Raji (cell line): ENCODE measurements around the gene NELL2.

Source experiments
- POLR2A ChIP-seq: IDR thresholded peaks from 2 replicates; pipeline ENCODE4 v1.6.1; 2011; ENCODE audit warnings: low read depth, low read length, control low read depth; ENCODE audit not compliant: insufficient read depth

Gene NELL2

DNA sequence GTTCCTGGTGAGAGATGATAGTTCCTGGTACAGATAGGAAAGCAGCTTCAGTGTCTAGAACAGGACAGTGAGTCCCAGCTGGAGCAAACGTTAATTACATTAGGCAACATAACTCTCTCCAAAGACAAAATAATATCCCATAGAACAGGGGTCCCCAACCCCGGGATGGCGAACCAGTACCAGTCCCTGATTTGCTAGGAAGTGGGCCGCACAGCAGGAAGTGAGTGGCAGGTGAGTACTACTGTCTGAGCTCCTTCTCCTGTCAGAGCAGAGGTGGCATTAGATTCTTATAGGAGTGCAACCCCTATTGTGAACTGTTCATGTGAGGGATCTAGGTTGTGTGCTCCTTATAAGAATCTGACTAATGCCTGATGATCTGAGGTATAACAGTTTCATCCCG lies 204.1 kb downstream of the NELL2 start:
- TF ChIP-seq POLR2A: no peak

- no peak for TF ChIP-seq POLR2A
These were observed 207.7 kb downstream of the NELL2 start for GRCh38 chr12:44668443-44668842.

GRCh38 chr12:44667461-44667860 lies 208.7 kb downstream of the NELL2 start:
- TF ChIP-seq POLR2A: no peak

- TF ChIP-seq POLR2A: no peak
These were observed 212.8 kb downstream of the NELL2 start for GRCh38 chr12:44663291-44663690.

- no peak for TF ChIP-seq POLR2A
These were observed 220.3 kb downstream of the NELL2 start for GRCh38 chr12:44655846-44656245.

DNA sequence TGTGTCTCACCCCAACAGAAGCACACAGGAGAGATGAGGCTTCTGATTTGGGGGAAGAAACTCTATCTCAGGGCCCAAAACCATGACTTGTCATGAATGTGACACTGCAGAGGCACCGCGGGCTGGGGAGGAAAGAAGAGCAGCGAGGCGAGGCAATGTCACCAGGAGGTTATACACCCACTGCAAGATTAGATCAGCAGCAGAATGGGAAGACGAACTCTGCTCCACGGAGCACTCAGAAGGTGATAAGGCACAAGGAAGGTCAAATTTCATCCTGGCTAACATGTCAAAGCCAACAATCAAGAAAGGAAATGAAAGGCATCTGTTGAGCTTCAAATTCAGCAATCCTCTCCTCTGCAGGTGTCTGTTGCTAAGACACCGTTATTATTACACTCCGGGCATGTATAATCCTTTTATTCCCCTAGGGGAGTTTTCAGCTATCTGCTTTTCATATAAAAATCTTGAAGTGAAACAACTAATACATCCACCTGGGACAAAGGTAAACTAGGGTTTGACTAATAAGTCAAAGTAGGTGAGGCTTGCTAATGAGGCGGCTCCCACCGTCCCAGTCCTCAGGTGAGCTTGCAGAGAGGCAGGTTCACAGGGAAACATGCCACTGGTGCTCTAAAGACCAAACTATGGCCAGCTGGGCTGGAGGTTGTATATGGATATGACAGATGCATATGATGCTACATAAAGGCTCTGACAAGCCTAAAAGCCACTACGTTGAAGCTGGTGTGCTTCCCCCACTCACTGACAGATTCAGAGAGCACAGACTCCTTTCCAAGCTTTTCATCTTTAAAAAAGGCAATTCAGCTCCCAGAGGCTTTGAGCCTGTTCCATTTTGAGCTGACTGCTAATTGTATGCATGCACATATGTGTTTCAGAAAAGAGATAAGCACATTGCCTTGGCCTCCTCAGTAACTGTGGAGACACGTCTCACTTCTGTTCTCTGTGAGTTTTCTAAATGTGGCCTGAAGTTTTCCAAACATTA lies 221.2 kb downstream of the NELL2 start:
- TF ChIP-seq POLR2A: no peak

DNA sequence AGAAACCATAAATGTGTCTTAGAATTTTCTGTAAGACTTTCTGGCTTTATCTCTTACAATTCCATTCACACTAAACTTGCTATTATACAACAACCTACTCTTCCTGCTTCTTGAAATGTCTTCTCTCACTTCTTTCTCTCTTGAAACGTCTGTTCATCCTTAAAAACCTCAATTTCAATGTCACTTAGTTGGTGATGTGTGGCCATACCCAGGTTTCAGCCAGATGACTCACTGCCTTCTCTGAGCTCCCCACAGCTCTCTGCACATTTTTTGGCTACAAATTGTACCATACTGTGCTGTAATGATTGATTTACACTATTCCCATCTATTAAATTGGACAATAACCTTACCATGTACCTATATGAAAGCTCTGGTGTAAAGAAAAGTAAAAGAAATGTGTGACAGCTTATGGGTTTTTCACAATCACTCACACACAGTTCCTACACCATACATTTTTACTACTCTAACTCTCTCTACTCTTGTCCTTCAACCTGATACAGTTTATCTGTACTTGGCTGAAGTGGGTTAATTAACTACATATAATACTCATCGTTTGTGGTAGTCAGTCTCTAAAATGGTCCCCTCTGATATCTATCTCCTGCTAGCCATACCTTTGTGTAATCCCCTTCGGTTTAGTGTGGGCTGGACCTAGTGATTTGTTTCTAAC lies 222.1 kb downstream of the NELL2 start:
- TF ChIP-seq POLR2A: no peak

DNA sequence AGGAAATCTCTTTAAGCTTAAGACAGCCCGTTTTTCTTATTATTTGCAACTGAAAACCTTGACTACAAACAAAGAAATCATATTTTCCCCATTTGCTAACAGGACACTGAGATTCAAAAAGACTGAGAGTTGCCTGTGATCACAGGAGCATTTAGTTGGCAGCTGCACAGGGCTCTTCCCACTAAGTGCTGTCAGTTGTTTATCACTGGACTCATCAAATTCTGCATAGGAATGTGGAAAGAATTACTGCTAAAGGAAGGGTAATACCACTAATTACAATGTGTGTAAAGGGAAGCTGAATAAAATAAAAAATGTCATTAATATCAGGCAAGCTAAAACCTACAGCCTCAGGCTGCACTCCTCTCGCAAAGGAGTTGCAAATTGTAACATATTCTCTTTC lies 226.4 kb downstream of the NELL2 start:
- TF ChIP-seq POLR2A: no peak

DNA sequence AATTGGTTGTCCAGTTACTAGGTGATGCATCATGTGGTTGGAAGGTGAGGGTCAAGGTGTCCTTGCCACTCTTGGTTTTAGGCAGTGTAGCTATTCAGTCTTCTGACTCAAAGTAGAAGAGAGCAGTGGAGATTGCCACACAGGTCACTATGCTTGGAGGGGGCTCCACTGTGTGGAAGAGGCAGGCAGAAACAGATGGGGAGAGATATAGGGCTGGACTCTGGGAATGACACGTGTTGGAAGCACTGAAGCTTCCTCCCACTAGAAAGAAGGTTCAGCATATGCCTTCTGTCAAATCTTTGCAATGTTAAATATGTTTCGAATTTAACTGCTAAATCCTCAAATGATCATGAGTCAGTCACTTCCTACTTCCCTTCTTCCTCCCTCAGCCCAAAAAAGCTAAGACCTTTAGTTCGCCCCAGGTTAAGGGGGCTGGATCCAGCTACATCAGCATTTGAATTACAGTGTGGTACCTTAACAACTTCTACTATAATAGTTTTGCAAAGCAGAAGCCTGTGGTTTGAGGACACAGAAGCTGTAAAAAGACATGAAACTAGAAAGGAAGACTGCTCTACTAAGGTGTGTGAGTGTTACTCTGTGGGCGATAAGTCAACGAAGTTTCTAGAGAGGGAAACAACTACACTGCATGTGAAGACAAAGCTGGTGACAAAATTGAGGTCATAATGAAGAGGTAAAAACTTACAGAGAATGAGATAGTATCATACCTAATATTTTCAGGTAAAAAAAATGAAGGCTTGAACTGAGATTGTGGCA lies 228.0 kb downstream of the NELL2 start:
- TF ChIP-seq POLR2A: no peak

GRCh38 chr12:44640427-44641190 lies 235.5 kb downstream of the NELL2 start:
- no peak for TF ChIP-seq POLR2A

- TF ChIP-seq POLR2A: no peak
These were observed 238.2 kb downstream of the NELL2 start for GRCh38 chr12:44637875-44638274.

DNA sequence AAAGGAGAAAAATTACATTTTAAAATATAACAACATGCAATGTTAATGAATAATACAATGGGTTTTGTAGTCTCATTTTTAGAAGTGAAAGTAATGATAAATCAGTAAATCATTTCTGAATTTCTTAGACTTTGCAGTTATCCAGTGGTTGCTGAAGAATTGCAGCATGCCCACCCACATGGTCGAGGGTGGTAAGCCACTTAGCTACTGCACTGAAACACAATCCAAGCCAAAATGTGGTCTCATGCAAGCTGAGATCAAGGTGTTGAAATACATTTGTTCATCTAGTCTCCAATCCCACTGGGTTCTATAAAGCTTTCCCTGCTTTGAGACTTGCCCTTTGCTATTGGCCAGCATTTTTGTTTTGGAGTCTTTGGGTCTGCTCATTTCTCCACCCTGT lies 247.9 kb downstream of the NELL2 start:
- TF ChIP-seq POLR2A: no peak

- no peak for TF ChIP-seq POLR2A
These were observed 248.5 kb downstream of the NELL2 start for GRCh38 chr12:44627387-44628166.

DNA sequence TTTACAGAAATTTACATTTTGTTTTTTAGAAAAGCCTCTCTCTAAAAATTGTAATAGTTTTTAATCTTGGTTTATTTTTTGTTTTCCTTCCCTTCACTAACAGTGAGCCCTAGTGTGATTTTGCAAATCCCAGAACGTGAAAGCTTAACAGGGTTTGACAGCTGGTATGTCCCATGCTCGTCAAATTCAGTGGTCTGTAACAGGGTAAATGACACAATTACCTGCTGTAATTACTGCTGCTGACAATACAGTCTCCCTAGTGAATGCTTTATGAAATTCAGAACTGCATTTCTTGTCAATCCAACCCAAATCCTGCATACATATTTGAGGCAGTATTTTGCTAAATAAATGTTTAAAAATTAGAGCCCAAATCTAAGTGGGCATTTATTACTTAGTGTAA lies 249.2 kb downstream of the NELL2 start:
- TF ChIP-seq POLR2A: no peak
